Stimulated activated CD8-positive, alpha-beta memory T cell treated with anti-CD3 and anti-CD28 coated beads, Interleukin-12 subunit alpha, Interleukin-12 subunit beta, amount 100 ng/mL, for 4 hours (primary cell): ENCODE measurements around the gene PDGFC.

Experiments used
- DNase-seq: peaks from one replicate; pipeline ENCODE4 v3.0.0-alpha.2; 2020; ENCODE audit warnings: low read depth

PDGFC gene

GRCh38 chr4:156782491-156782890 lies 189.1 kb downstream of the PDGFC start:
- no peak for DNase-seq

GRCh38 chr4:156781852-156782251 lies 189.7 kb downstream of the PDGFC start:
- no peak for DNase-seq

- DNase-seq, result no peak
Measured at GRCh38 chr4:156779774-156780173, 191.8 kb downstream of the PDGFC start.

GRCh38 chr4:156779042-156779441 lies 192.6 kb downstream of the PDGFC start:
- no peak for DNase-seq

GRCh38 chr4:156778606-156779005 lies 193.0 kb downstream of the PDGFC start:
- no peak for DNase-seq

GRCh38 chr4:156778093-156778492 lies 193.5 kb downstream of the PDGFC start:
- no peak for DNase-seq

- DNase-seq, result no peak
Measured at GRCh38 chr4:156775813-156776212, 195.8 kb downstream of the PDGFC start.

GRCh38 chr4:156774422-156774821 lies 197.2 kb downstream of the PDGFC start:
- no peak for DNase-seq

GRCh38 chr4:156773648-156774357 lies 197.8 kb downstream of the PDGFC start:
- DNase-seq, result no peak

- no peak for DNase-seq
Measured at GRCh38 chr4:156771171-156771837, 200.3 kb downstream of the PDGFC start.

GRCh38 chr4:156770140-156770539 lies 201.5 kb downstream of the PDGFC start:
- DNase-seq, result no peak

GRCh38 chr4:156767911-156768415 lies 203.6 kb downstream of the PDGFC start:
- no peak for DNase-seq

- DNase-seq, result no peak
Measured at GRCh38 chr4:156766846-156767245, 204.8 kb downstream of the PDGFC start.

GRCh38 chr4:156765277-156765676 lies 206.3 kb downstream of the PDGFC start:
- DNase-seq, result no peak

- no peak for DNase-seq
Measured at GRCh38 chr4:156764846-156765245, 206.8 kb downstream of the PDGFC start.

- no peak for DNase-seq
Measured at GRCh38 chr4:156764145-156764544, 207.5 kb downstream of the PDGFC start.

GRCh38 chr4:156763511-156763910 lies 208.1 kb downstream of the PDGFC start:
- no peak for DNase-seq

- no peak for DNase-seq
Measured at GRCh38 chr4:156762851-156763250, 208.7 kb downstream of the PDGFC start.

- no peak for DNase-seq
Measured at GRCh38 chr4:156756118-156756517, 215.5 kb downstream of the PDGFC start.

GRCh38 chr4:156754832-156755570 lies 216.6 kb downstream of the PDGFC start:
- no peak for DNase-seq

GRCh38 chr4:156751486-156751885 lies 220.1 kb downstream of the PDGFC start:
- no peak for DNase-seq

- no peak for DNase-seq
Measured at GRCh38 chr4:156749426-156750403, 221.9 kb downstream of the PDGFC start.
